Fibroblast of villous mesenchyme (primary cell): Measurements from ENCODE around the gene KRT73. TPM values are rescaled to one million over a fixed set of nuclear protein-coding genes. Genes with fewer than 3 reads are reported as not detected.

ENCODE experiments used
- DNase-seq: peaks from one replicate; pipeline ENCODE4 v3.0.0-alpha.2; 2010; ENCODE audit warnings: low read depth
- H3K4me3 ChIP-seq: 2 replicates; pipeline ENCODE4 v1.5.1; 2011; ENCODE audit warnings: low read depth, mild to moderate bottlenecking, low read length
- CTCF ChIP-seq: IDR thresholded peaks from 2 replicates; pipeline ENCODE4 v1.5.1; 2012; ENCODE audit warnings: low read depth, mild to moderate bottlenecking, low read length; ENCODE audit not compliant: insufficient read depth
- total RNA-seq: library from RNA; depleted of rRNA; stranded (reverse); fragments of >200 nt; gene quantifications from 2 replicates; pipeline ENCODE4 v1.2.3, GENCODE V29; 2012

The KRT73 gene
- total RNA-seq, 1 donor, result not detected

GRCh38 chr12:52646613-52647012 is 28.3 kb upstream of the KRT73 start:
- no peak for DNase-seq
- no peak for TF ChIP-seq CTCF
- H3K4me3 ChIP-seq, result no peak overlapping the region

GRCh38 chr12:52645982-52646381 is 27.6 kb upstream of the KRT73 start:
- H3K4me3 ChIP-seq, result no peak overlapping the region
- DNase-seq, result no peak
- TF ChIP-seq CTCF, result no peak

- no peak for TF ChIP-seq CTCF
- DNase-seq, result no peak
- H3K4me3 ChIP-seq, result no peak overlapping the region
These were observed 26.9 kb upstream of the KRT73 start for GRCh38 chr12:52645120-52645761.

- DNase-seq, result no peak
- no peak overlapping the region for H3K4me3 ChIP-seq
- no peak for TF ChIP-seq CTCF
These were observed 25.7 kb upstream of the KRT73 start for GRCh38 chr12:52644078-52644415.

- DNase-seq, result no peak
- H3K4me3 ChIP-seq, result no peak overlapping the region
- TF ChIP-seq CTCF, result no peak
These were observed 25.1 kb upstream of the KRT73 start for GRCh38 chr12:52643233-52644077.

- no peak for DNase-seq
- TF ChIP-seq CTCF, result no peak
- no peak overlapping the region for H3K4me3 ChIP-seq
These were observed 23.1 kb upstream of the KRT73 start for GRCh38 chr12:52641468-52641867.
